IPS-18c (cell line): ENCODE results near the gene CD19.
"Not testable (repeated sequence)": the region's sequence is repeated elsewhere in the genome, so short reads cannot be mapped to it uniquely, and the experiment has no call there.

ENCODE experiments used
- H3K4me3 ChIP-seq: 2 replicates; pipeline ENCODE4 v1.7.0; 2013; ENCODE audit warnings: low read depth, mild to moderate bottlenecking, low read length, moderate library complexity; ENCODE audit not compliant: insufficient read depth
- H3K9me3 ChIP-seq: one replicate; pipeline ENCODE4 v1.6.1; 2013; ENCODE audit warnings: mild to moderate bottlenecking, low read length, moderate library complexity; ENCODE audit not compliant: control insufficient read depth, insufficient read depth

CD19 gene

DNA sequence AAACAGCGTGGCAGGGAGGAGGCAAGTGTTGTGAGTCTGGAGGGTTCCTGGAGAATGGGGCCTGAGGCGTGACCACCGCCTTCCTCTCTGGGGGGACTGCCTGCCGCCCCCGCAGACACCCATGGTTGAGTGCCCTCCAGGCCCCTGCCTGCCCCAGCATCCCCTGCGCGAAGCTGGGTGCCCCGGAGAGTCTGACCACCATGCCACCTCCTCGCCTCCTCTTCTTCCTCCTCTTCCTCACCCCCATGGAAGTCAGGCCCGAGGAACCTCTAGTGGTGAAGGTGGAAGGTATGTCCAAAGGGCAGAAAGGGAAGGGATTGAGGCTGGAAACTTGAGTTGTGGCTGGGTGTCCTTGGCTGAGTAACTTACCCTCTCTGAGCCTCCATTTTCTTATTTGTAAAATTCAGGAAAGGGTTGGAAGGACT, at the start of gene CD19:
Gene CD19, plus strand, starts transcription at position 171 of the 425 bp plus-strand sequence. Its CDS starts 30 bp downstream, at position 201.
- no peak within 1 kb of the TSS for H3K4me3 ChIP-seq
- no peaks in the 10 kb centered on the region for H3K9me3 ChIP-seq

DNA sequence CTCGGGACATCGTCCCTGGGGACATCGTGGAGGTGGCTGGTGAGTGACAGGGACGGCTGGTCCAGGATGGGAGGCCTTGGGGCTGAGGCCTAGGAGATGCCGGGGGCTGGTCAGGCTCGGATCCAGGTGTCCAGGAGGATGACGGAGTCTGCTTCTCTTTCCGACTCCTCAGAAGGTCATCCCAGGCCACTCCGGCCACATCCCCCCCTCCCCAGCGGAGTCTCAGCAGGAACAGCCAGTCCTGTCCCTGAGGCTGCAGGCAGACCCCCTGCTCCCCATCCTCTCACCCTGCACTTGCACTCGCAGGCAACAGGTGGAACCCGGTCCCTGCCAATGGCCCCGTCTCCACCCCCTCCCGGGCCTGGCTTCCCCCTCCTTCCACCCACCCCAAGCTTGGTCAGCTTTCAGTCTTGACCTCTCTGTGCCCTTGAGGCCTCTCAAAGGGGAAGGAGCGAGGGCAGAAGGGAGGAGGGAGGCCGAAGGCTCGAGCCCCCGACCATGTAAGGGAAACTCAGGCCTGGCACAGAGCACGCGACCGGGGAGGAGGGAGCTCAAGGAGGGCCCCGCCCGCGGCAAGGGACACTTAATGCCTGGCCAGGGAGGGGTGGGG, 49.1 kb upstream of the CD19 start:
- H3K4me3 ChIP-seq, result no peak overlapping the region
- H3K9me3 ChIP-seq, result no peaks in the 10 kb centered on the region

DNA sequence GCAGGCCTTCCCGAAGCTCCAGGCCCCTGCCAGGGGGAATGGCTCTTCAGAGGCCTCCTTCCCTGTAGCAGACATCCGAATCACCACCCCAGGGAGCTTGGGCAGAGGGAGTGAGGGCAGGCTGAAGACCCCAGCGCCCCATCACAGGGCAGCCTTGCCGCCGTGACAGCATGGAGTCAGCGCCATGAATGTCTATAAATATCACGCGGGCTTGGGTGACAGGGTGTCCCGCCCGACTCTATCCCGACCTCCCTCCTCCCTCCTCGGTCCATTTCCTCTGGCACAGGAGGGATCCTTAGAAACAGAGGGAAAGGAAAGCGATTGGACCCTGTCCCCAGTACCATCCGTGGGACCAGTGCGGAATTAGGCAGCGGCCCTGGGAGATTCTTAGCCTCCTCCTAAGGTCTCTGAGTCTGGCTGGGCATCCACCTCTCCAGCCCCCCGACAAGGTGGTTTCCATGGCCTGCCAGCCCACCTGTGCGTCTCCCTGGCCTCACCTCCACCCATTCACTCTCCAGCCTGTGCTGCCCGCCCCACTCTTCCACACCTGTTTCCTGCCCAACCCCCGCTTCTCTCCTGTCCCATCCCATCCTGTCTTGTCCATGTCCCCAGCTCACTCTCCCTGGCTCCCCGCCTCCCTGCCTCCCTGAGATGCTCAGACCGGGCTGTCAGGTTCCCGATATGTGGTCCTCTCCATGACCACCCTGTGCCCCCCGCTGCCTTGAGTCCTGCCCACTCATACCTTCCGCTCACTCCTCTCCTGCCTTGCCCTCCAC, 48.4 kb upstream of the CD19 start:
- no peak overlapping the region for H3K4me3 ChIP-seq

DNA sequence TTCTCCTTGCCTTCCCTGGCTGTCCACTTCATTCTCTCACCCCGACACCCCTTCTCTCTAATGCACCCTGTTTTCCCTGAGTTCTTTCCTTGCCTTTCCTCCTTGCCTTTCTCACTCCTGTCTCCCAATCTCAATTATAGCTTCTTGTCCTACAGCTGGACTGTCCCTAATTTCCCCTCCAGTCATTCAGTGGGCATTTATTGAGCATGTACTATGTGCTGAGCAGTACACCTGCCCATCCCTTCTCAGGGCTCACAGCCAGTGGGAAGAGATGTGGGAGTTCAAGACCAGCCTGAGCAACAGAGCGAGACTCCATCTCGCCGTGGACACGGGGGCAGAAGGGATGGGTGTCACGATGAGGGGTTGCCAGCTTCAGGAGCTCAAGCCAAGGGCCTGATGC, 47.7 kb upstream of the CD19 start:
- no peak overlapping the region for H3K4me3 ChIP-seq

More for the DNA sequence above, 48.4 kb upstream of the CD19 start:
- H3K9me3 ChIP-seq, result no peaks in the 10 kb centered on the region

DNA sequence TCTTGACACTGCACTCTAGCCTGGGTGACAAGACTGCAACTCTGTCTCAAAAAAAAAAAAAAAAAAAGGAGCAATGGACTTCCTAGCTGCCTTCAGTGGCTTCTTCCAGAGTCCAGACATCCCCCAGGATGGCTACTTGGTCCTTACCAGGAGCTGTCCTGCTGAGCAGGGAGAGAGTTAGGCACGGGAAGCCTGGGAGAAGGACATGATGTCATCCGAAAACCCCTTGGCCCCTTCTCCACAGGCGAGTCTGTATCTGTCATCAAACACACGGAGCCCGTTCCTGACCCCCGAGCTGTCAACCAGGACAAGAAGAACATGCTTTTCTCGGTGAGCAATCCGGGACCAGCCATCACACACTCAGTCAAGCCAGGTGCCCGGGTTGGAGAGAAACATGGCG, 44.8 kb upstream of the CD19 start:
- Histone ChIP-seq H3K9me3 (no peaks in the 10 kb centered on the region), H3K4me3 (no peak overlapping the region)

More for the DNA sequence above, 47.7 kb upstream of the CD19 start:
- H3K9me3 ChIP-seq, result no peaks in the 10 kb centered on the region

DNA sequence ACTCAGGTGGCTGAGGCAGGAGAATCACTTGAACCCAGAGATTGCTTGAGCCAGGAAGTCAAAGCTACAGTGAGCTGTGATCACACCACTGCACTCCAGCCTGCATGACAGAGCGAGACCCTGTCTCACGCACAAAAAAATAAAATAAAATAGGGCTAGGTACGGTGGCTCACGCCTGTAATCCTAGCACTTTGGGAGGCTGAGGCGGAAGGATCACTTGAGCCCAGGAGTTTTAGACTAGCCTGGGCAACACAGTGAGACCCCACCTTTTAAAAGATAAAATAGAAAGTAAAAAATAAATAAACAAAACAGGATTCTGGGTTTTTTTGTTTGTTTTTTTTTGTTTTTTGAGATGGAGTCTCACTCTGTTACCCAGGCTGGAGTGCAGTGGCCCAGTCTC, 41.4 kb upstream of the CD19 start:
- H3K9me3 ChIP-seq, H3K4me3 ChIP-seq: not testable (repeated sequence)

DNA sequence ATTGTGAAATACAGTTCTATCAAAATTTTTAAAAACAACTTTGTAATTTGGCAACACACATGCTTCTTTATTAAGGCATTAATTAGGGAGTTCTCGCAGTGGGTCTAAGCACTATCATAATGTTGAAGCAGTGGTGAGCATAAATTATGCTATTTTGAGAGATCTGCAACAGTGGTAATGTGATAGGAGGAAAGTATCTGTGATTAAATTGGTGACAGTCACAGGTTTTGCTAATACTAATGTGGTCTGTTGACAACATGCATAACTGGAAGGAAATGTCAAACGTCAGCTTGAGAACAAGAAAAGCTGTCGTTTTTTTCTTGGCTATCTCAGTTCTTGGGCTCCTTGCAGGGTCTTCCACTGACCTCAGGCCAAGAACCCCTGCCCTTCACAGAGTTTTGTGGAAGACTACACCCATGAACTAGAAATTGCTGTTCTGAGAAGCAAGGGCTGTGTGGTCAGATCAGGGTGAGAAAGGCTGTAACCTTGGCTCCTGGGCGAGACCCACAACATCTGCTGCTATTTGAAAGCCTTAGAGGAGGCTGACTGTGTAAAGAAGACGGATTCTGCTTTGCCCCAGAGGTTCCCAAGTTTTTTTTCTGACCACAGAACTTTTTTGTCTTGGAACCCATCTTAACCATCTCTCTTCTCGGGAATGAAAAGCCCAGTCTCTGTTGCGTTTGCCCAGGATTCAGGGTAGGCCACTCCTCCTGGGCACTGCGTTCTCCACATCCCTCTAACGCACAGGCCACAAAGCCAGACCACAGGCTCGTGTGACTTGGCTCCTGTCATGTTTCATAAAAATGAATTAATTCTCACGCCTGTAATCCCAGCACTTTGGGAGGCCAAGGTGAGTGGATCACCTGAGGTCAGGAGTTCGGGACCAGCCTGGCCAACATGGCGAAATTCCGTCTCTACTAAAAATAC, 39.5 kb upstream of the CD19 start:
- Histone ChIP-seq H3K9me3 (no peaks in the 10 kb centered on the region), H3K4me3 (no peak overlapping the region)

DNA sequence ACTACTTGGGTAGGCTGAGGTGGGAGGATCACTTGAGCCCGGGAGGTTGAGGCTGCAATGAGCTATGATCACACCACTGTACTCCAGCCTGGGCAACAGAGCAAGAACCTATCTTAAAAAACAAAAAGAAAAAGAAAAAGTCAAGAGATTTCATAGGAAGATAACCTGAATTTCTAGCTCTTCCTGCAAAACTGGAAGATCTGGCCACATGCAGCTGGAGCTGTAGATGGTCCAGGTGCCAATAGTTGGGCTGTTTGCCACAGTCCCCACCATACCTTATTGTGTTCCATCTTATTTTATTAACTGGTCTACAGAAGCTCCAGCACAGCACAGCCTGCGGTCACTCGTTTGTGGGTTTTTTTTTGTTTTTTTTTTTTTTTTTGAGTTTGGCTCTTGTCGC, 38.5 kb upstream of the CD19 start:
- H3K4me3 ChIP-seq, result no peak overlapping the region
- no peaks in the 10 kb centered on the region for H3K9me3 ChIP-seq

DNA sequence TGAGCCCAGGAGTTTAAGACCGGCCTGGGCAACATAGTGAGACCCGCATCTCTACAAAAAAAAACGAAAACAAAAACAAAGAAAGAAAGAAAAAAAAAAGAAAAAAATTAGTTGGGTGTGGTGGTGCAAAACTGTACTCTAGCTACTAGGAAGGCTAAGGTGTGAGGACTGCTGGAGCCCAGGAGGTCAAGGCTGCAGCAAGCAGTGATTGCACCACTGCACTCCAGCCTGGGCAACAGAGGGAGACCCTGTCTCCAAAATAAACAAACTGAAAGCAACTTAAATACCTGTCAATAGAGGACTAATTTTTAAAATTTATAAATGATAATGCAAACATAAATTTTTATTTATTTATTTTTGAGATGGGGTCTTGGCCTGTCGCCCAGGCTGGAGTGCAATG, 36.2 kb upstream of the CD19 start:
- Histone ChIP-seq H3K9me3 (no peaks in the 10 kb centered on the region), H3K4me3 (no peak overlapping the region)

DNA sequence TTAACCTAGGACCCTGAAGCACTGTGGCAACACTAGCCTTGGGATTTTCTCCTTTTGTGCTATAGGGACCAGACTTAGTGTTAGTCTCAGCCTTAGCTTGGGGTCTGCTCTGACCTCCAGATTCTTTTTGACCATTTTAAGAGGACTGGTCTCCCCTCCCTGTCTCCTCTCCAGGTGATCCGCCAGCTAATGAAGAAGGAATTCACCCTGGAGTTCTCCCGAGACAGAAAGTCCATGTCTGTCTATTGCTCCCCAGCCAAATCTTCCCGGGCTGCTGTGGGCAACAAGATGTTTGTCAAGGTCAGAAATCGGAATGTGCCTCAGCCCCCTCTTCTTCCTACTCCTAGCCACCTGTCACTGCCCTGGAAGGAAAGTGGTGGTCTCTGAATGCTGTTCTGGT, 33.9 kb upstream of the CD19 start:
- H3K4me3 ChIP-seq, result no peak overlapping the region
- no peaks in the 10 kb centered on the region for H3K9me3 ChIP-seq

DNA sequence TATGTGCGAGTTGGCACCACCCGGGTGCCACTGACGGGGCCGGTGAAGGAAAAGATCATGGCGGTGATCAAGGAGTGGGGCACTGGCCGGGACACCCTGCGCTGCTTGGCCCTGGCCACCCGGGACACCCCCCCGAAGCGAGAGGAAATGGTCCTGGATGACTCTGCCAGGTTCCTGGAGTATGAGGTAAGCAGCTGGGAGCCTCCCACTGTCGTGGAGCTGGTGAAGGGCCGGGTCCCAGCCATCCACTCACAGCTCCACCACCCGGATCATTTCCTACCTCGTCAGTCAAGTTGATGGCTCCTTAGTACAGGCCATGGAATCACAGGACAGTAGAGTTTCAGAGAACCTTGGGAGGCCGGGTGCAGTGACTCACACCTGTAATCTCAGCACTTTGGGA, 33.5 kb upstream of the CD19 start:
- Histone ChIP-seq H3K9me3 (no peaks in the 10 kb centered on the region), H3K4me3 (no peak overlapping the region)

DNA sequence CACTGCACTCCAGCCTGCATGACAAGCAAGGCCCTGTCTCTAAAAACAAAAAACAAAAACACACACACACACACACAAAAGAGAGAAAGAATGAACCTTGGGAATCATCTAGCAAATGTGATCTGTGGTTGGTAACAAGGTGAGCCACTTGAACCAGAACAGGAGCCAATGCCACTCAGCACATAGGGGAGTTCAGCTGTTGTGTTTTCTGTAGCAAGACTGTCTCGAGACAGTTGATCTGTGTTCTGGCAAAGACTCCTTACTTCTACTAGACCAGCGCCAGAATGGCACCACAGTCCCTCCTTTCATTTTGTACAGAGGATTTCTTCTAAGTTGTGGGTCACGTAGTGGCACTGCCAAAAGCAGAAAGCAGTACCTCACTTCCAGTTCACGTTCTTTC, 32.8 kb upstream of the CD19 start:
- no peaks in the 10 kb centered on the region for H3K9me3 ChIP-seq
- H3K4me3 ChIP-seq, result no peak overlapping the region

DNA sequence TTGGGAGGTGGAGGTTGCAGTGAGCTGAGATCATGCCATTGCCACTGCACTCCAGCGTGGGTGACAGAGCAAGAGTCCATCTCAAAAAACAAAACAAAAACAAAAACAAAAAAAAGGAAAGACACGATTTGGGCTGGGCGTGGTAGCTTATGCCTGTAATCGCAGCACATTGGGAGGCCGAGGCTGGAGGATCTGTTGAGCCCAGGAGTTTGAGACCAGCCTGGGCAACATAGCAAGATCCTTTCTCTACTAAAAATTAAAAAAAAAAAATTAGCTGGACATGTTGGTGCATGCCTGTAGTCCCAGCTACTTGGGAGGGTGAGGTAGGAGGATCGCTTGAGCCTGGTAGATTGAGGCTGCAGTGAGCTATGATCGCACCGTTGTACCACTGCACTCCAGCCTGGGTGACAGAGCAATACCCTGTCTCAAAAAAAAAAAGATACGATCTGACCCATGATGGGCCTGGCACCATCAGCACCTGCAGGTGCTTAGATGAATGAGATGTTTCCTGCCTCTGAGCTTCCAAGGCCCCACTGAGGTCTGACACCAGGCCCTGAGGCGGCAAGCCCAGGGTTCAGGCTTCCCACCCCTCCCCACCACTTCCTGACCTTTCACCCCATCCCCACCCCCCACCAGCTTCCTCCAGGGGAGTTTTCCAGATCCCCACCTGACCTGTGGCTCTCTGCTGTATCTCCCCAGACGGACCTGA, 31.7 kb upstream of the CD19 start:
- H3K4me3 ChIP-seq, result no peak overlapping the region
- no peaks in the 10 kb centered on the region for H3K9me3 ChIP-seq

DNA sequence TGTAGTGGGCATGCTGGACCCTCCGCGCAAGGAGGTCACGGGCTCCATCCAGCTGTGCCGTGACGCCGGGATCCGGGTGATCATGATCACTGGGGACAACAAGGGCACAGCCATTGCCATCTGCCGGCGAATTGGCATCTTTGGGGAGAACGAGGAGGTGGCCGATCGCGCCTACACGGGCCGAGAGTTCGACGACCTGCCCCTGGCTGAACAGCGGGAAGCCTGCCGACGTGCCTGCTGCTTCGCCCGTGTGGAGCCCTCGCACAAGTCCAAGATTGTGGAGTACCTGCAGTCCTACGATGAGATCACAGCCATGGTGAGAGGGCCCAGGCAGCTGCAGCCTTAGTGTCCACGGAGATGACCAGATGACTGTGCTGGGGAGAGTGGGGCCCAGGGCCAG, 31.2 kb upstream of the CD19 start:
- Histone ChIP-seq H3K4me3 (no peak overlapping the region), H3K9me3 (no peaks in the 10 kb centered on the region)

DNA sequence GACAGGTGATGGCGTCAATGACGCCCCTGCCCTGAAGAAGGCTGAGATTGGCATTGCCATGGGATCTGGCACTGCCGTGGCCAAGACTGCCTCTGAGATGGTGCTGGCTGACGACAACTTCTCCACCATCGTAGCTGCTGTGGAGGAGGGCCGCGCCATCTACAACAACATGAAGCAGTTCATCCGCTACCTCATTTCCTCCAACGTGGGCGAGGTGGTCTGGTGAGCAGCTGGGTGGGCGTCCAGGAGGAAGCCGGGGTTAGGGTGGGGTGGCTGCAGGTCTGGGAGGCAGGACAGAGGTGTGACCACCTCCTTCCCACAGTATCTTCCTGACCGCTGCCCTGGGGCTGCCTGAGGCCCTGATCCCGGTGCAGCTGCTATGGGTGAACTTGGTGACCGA, 29.9 kb upstream of the CD19 start:
- Histone ChIP-seq H3K9me3 (no peaks in the 10 kb centered on the region), H3K4me3 (no peak overlapping the region)

DNA sequence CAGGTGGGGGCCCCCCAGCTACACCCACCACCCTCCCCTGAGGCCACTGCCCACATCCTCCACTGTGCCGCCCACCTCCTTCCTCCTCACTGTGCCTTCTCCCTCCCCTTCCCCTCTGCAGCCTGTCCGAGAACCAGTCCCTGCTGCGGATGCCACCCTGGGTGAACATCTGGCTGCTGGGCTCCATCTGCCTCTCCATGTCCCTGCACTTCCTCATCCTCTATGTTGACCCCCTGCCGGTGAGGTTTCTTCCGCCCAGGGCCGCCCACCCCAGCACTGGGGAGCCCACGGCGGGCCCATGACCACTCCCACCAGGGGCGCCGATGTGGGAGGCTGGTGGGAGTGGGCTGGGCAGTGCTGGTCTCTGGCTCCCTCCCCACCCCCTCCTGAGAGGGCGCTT, 28.9 kb upstream of the CD19 start:
- no peak overlapping the region for H3K4me3 ChIP-seq
- no peaks in the 10 kb centered on the region for H3K9me3 ChIP-seq

DNA sequence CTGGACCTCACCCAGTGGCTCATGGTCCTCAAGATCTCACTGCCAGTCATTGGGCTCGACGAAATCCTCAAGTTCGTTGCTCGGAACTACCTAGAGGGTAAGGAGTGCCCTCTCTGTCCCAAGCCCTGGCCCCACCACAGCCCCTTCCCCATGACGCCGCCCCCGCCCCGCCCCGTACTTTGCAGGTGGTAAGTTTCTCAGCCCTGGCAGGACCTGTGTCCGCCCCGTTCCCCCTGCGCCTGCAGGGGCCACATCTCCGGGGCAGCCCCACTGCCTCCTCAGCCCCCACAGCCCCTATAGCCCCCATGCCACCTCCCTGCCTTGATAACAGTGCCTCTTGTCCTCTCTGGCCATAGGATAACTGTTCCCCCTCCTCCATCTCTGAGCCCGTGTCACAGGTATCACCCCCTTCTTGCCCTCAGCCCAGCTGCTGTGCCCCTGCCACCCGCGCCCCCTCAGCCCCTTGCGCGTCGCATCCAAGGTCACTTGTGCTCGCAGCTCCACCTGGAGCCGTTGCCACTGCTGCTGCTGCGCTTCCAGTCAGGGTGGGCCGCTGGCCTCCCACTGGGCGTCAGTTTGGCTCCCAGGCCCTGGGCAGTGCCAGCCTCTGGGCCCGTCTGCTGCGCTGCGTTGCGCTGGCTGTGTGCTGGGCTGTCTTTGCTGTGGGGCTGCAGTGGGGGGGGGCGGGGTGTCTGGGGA, 28.3 kb upstream of the CD19 start:
- no peaks in the 10 kb centered on the region for H3K9me3 ChIP-seq
- H3K4me3 ChIP-seq, result no peak overlapping the region
